Hepatocyte (in vitro differentiated cells): ENCODE results near the gene LMX1A. TPM values are rescaled to one million over a fixed set of nuclear protein-coding genes. Genes with fewer than 3 reads are reported as not detected.

Experiments
- DNase-seq: peaks from one replicate; pipeline ENCODE4 v3.0.0-alpha.2; 2016; ENCODE audit warnings: low spot score
- H2AFZ ChIP-seq: fragments of 200-600 bp; sonication (generic); 2 replicates; pipeline ENCODE4 v1.6.0; 2016; ENCODE audit warnings: antibody characterized with exemption, mild to moderate bottlenecking
- H3K27ac ChIP-seq: fragments of 200-600 bp; sonication (generic); 2 replicates; pipeline ENCODE4 v1.5.1; 2016; ENCODE audit warnings: mild to moderate bottlenecking
- H3K27me3 ChIP-seq: fragments of 200-600 bp; sonication (generic); 2 replicates; pipeline ENCODE4 v1.6.1; 2016
- H3K36me3 ChIP-seq: fragments of 200-600 bp; sonication (generic); replicated peaks from 2 replicates; pipeline ENCODE4 v1.5.1; 2016; ENCODE audit warnings: low read depth; ENCODE audit not compliant: insufficient read depth
- H3K4me1 ChIP-seq: fragments of 200-600 bp; sonication (generic); 2 replicates; pipeline ENCODE4 v1.5.1; 2016; ENCODE audit warnings: mild to moderate bottlenecking, moderate library complexity; ENCODE audit not compliant: insufficient read depth
- H3K4me2 ChIP-seq: fragments of 200-600 bp; sonication (generic); 2 replicates; pipeline ENCODE4 v1.6.0; 2016
- H3K4me3 ChIP-seq: fragments of 200-600 bp; sonication (generic); 2 replicates; pipeline ENCODE4 v1.5.1; 2016; ENCODE audit warnings: mild to moderate bottlenecking
- H3K79me2 ChIP-seq: fragments of 200-600 bp; sonication (generic); 2 replicates; pipeline ENCODE4 v1.6.0; 2017; ENCODE audit warnings: mild to moderate bottlenecking
- H3K9me2 ChIP-seq: fragments of 200-600 bp; sonication (generic); replicated peaks from 2 replicates; pipeline ENCODE4 v1.6.0; 2017; ENCODE audit warnings: mild to moderate bottlenecking; ENCODE audit not compliant: insufficient read depth
- H3K9me3 ChIP-seq: fragments of 200-600 bp; sonication (generic); 2 replicates; pipeline ENCODE4 v1.5.1; 2016; ENCODE audit warnings: low read depth, mild to moderate bottlenecking
- H4K20me1 ChIP-seq: fragments of 200-600 bp; sonication (generic); 2 replicates; pipeline ENCODE4 v1.6.0; 2016; ENCODE audit warnings: mild to moderate bottlenecking; ENCODE audit not compliant: insufficient read depth, poor library complexity, severe bottlenecking
- EZH2 ChIP-seq: fragments of 200-600 bp; sonication (generic); IDR thresholded peaks from 2 replicates; pipeline ENCODE4 v1.6.1; 2016; ENCODE audit warnings: antibody characterized with exemption, mild to moderate bottlenecking, borderline replicate concordance
- EZH2phosphoT487 ChIP-seq: fragments of 200-600 bp; sonication (generic); IDR thresholded peaks from one replicate; pipeline ENCODE4 v1.6.1; 2018; ENCODE audit warnings: antibody characterized with exemption, mild to moderate bottlenecking, low read depth, moderate library complexity; ENCODE audit not compliant: unreplicated experiment, severe bottlenecking
- WGBS: methylation state at CpG from one replicate; pipeline ENCODE4 v1.1.6; 2016; ENCODE audit warnings: low lambda C conversion rate; ENCODE audit errors: missing lambda C conversion rate; 5-methylcytosine and 5-hydroxymethylcytosine counted together
- polyA plus RNA-seq: library from polyadenylated mRNA; unstranded; fragments of >200 nt; fragmentation: Nextera tagmentation; extraction: Ambion mirVana; gene quantifications from 2 replicates; pipeline ENCODE4 v1.2.1, GENCODE V29; 2016
- total RNA-seq: library from RNA; depleted of rRNA; stranded (reverse); fragments of >200 nt; gene quantifications from 2 replicates; pipeline ENCODE4 v1.2.3, GENCODE V29; 2014
- TF ChIP-seq, protein P1 (sequence below): fragments of 200-600 bp; sonication (generic); IDR thresholded peaks from 2 replicates; pipeline ENCODE4 v1.5.1; 2016; ENCODE audit warnings: antibody characterized with exemption, mild to moderate bottlenecking; ENCODE audit not compliant: poor library complexity

LMX1A gene
- total and polyA plus RNA-seq, 2 experiments from 2014 or later = not detected

DNA sequence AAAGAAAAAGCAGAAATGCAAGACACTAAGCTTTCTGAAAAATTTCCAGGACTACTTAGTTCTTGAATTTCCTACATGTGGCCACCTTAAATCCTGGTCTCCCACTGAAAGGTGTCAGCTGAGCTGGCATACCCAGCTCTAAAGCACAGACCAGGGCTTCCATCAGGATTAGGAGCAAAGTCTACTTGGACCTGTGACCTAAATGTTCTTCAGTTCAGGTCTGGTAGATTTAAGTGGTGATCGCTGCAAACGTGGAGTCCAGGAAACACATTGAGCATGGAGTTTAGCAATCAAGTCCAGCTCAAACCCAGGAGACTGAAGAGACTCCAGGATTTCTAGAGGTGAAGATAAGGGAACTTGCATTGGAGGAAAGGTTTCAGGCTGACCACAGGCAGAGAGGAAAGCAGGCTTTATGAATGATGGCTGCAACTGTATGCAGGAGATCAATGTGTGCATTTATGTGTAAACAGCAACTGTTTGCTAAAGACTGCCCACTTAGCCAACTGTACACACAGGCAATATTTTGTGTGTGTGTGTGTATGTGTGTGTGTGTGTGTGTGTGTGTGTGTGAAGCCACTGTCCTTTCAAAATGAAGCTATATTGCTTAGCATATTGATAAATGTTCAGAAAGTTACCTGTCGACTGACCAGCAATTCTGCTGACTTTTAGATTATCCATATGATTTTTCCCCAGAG, 75.2 kb downstream of the LMX1A start:
- H3K4me3 ChIP-seq = no peak overlapping the region
- DNase-seq = no peak
- WGBS = 76% methylated on average over 3 of the region's 3 CpGs
- H3K79me2 ChIP-seq = no peaks in the 10 kb centered on the region
- no peak overlapping the region for H3K27ac ChIP-seq
- H3K9me3 ChIP-seq = no peaks in the 10 kb centered on the region
- no peak overlapping the region for H3K4me2 ChIP-seq
- no peaks in the 10 kb centered on the region for H3K4me1 ChIP-seq
- H4K20me1 ChIP-seq = no peaks in the 10 kb centered on the region
- no peaks in the 10 kb centered on the region for H3K9me2 ChIP-seq
- no peaks in the 10 kb centered on the region for H3K36me3 ChIP-seq
- peaks cover 15% of the 10 kb centered on the region for H3K27me3 ChIP-seq
- TF ChIP-seq EZH2phosphoT487 (no peak), EZH2 (no peak)
- TF ChIP-seq, protein P1, sequence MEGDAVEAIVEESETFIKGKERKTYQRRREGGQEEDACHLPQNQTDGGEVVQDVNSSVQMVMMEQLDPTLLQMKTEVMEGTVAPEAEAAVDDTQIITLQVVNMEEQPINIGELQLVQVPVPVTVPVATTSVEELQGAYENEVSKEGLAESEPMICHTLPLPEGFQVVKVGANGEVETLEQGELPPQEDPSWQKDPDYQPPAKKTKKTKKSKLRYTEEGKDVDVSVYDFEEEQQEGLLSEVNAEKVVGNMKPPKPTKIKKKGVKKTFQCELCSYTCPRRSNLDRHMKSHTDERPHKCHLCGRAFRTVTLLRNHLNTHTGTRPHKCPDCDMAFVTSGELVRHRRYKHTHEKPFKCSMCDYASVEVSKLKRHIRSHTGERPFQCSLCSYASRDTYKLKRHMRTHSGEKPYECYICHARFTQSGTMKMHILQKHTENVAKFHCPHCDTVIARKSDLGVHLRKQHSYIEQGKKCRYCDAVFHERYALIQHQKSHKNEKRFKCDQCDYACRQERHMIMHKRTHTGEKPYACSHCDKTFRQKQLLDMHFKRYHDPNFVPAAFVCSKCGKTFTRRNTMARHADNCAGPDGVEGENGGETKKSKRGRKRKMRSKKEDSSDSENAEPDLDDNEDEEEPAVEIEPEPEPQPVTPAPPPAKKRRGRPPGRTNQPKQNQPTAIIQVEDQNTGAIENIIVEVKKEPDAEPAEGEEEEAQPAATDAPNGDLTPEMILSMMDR = no peak
- no peak overlapping the region for H2AFZ ChIP-seq

DNA sequence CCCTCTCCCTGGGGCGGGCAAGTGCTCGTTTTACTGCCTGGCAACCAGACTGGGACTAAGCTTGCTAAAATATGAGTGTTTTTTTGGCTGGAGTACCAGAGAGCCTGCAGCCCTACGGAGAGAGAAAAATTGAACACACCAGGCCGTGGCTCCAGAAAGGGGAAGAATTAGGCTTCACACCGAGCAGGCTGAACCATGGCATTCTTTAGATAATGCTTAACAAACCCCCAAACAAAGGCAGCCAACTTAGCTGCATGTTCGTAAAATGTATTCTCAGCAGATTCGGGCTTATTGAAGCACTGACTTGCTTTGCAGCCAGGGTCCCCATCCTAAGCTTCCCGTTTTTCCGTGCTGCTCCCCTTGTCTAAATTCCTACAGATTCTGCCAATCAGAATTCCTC, 76.6 kb downstream of the LMX1A start:
- no peak overlapping the region for H3K27ac ChIP-seq
- no peaks in the 10 kb centered on the region for H3K36me3 ChIP-seq
- DNase-seq = no peak
- 46% methylated on average over 9 of the region's 9 CpGs for WGBS
- no peak for TF ChIP-seq EZH2
- no peak for TF ChIP-seq EZH2phosphoT487
- TF ChIP-seq, protein P1 = no peak
- H3K9me3 ChIP-seq = no peaks in the 10 kb centered on the region
- no peaks in the 10 kb centered on the region for H4K20me1 ChIP-seq
- peaks cover 21% of the 10 kb centered on the region for H3K27me3 ChIP-seq
- H3K79me2 ChIP-seq = no peaks in the 10 kb centered on the region
- no peak overlapping the region for H2AFZ ChIP-seq
- H3K9me2 ChIP-seq = no peaks in the 10 kb centered on the region
- no peak overlapping the region for H3K4me2 ChIP-seq
- H3K4me3 ChIP-seq = no peak overlapping the region
- peaks cover 4% of the 10 kb centered on the region for H3K4me1 ChIP-seq

DNA sequence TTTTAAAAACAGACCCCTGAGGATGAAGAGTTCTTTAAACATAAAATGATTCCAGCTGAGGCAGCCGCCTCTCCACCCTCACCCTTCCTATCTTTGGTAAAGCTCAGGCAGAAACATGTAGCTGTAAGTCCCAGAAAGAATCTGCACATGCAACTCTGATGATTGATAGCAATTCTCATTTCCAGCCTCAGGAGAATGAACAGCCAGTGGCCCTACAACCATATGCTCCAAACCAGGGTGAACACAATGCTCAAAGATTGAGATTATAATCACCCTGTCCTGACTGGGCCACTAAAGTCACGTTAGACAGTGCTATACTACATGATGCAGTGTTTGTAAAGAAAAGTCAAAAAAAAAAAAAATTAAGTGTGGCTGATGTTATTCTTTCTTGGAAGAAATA, 80.2 kb downstream of the LMX1A start:
- Histone ChIP-seq H3K4me3 (no peak overlapping the region), H4K20me1 (no peaks in the 10 kb centered on the region), H3K36me3 (no peaks in the 10 kb centered on the region), H3K9me2 (no peaks in the 10 kb centered on the region), H3K4me1 (peaks cover 4% of the 10 kb centered on the region), H3K9me3 (no peaks in the 10 kb centered on the region), H3K27ac (no peak overlapping the region), H3K79me2 (no peaks in the 10 kb centered on the region), H2AFZ (no peak overlapping the region), H3K27me3 (peaks cover 19% of the 10 kb centered on the region), H3K4me2 (no peak overlapping the region)
- TF ChIP-seq, protein P1 = no peak
- TF ChIP-seq EZH2 (no peak), EZH2phosphoT487 (no peak)
- WGBS = 71% methylated on average over 2 of the region's 2 CpGs
- no peak for DNase-seq
